Measurements from ENCODE around the gene PABPN1. TPM values are rescaled to one million over a fixed set of nuclear protein-coding genes. Genes with fewer than 3 reads are reported as not detected.
A peak's percentile ranks its signal among the peaks of the same experiment; 100 is the strongest.

The PABPN1 gene
- total and polyA plus RNA-seq, 2 experiments from 2014 or later, result 194 to 534 TPM

GRCh38 chr14:23299986-23300686 is 21.1 kb upstream of the PABPN1 start:
- no peak for TF ChIP-seq CTCF (IDR thresholded peaks at IDR 0.05; ENCODE audit: low read depth, low read length)
- peaks cover 20% of the 10 kb centered on the region for H3K4me1 ChIP-seq (ENCODE audit: low read depth)
- no peaks in the 10 kb centered on the region for H3K27me3 ChIP-seq
- peak overlapping the region; percentile 98 for H3K27ac ChIP-seq
- H3K9me3 ChIP-seq (ENCODE audit: low read depth), result no peaks in the 10 kb centered on the region
- no peak for DNase-seq (ENCODE audit: low read depth in 1 of 2, low spot score in 1 of 2)
- peak overlapping the region; percentile 54 for H3K4me3 ChIP-seq
- H3K36me3 ChIP-seq, result peaks cover 16% of the 10 kb centered on the region

GRCh38 chr14:23300687-23301223 is 20.5 kb upstream of the PABPN1 start:
- TF ChIP-seq CTCF (IDR thresholded peaks at IDR 0.05; ENCODE audit: low read depth, low read length), result no peak
- H3K27me3 ChIP-seq, result no peaks in the 10 kb centered on the region
- H3K4me1 ChIP-seq (ENCODE audit: low read depth), result peaks cover 18% of the 10 kb centered on the region
- H3K36me3 ChIP-seq, result peaks cover 16% of the 10 kb centered on the region
- H3K27ac ChIP-seq, result peak overlapping the region; percentile 98
- peak; percentile 41 to 72 for DNase-seq (ENCODE audit: low read depth in 1 of 2, low spot score in 1 of 2)
- H3K4me3 ChIP-seq, result peak overlapping the region; percentile 54
- H3K9me3 ChIP-seq (ENCODE audit: low read depth), result no peaks in the 10 kb centered on the region

DNA sequence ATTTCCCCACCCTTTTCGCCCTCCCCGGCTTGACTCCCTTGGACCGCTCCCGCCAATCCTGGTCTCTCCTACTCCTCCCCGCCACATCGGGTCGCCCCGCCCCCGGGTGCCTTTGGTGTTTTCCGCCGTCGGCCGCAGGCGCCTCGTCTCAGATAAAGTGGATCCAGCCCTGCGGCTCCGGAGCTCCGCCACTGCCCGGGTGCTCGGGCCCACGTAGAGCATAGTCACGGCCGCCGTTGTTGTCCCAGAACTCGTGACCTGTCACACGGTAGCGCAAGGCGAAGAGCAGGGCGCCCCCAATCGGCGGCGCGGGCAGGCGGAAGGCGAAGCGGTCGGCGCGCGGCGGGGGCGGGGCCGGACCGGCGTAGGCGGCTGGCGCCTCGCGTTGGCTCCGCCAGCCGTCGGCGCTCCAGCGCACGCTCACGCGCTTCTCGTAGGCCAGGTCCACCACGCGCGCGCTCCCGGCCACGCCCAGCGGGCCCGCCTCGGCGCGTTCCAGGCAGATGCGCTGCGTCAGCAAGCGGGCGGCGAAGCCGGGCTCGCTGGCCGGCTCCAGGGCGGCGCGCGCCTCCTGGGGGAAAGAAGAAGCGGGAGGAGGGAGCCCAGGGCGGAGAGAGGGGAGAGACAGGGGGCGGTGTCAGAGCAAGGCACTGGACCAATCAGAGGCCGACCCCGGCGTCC is 19.8 kb upstream of the PABPN1 start:
- Histone ChIP-seq H3K4me1 (ENCODE audit: low read depth) (peaks cover 23% of the 10 kb centered on the region), H3K4me3 (peak overlapping the region; percentile 54), H3K36me3 (peaks cover 15% of the 10 kb centered on the region), H3K27ac (peak overlapping the region; percentile 98), H3K27me3 (no peaks in the 10 kb centered on the region), H3K9me3 (ENCODE audit: low read depth) (no peaks in the 10 kb centered on the region)
- peak; percentile 63 for TF ChIP-seq CTCF (IDR thresholded peaks at IDR 0.05; ENCODE audit: low read depth, low read length)
- peak; percentile 99 to 100 for DNase-seq (ENCODE audit: low read depth in 1 of 2, low spot score in 1 of 2)

DNA sequence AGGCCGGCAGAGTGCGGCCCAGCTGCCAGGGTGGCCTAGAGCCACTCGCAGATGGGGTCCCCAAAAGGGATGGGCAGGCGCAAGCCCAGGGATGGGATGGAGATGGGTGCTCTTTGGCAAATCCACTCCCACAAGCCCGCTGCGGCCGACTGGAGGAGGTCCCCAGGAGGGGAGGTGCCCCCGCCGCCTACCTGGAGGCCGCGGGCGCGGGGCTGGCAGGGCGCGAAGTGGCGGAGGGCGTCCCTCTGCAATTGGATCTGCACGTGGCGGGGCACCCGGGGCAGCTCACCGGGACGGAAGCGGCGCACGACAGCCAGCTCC is 19.3 kb upstream of the PABPN1 start:
- no peak for TF ChIP-seq CTCF (IDR thresholded peaks at IDR 0.05; ENCODE audit: low read depth, low read length)
- no peaks in the 10 kb centered on the region for H3K27me3 ChIP-seq
- H3K27ac ChIP-seq, result peak overlapping the region; percentile 79

GRCh38 chr14:23302290-23303225 is 18.7 kb upstream of the PABPN1 start, which contains the start of gene PPP1R3E:
Gene PPP1R3E (minus strand): TSS chr14:23302859. CDS start chr14:23302576, 283 bp downstream.
- H3K9me3 ChIP-seq (ENCODE audit: low read depth), result no peaks in the 10 kb centered on the region
- peaks cover 11% of the 10 kb centered on the region for H3K36me3 ChIP-seq
- TF ChIP-seq CTCF (IDR thresholded peaks at IDR 0.05; ENCODE audit: low read depth, low read length), result no peak
- peak within 1 kb of the TSS; percentile 79 for H3K27ac ChIP-seq
- H3K4me1 ChIP-seq (ENCODE audit: low read depth), result peaks cover 24% of the 10 kb centered on the region
- peak; percentile 62 to 86 for DNase-seq (ENCODE audit: low read depth in 1 of 2, low spot score in 1 of 2)
- peak within 1 kb of the TSS; percentile 44 for H3K4me3 ChIP-seq
- H3K27me3 ChIP-seq, result no peaks in the 10 kb centered on the region

More for the DNA sequence above, 19.3 kb upstream of the PABPN1 start:
- Histone ChIP-seq H3K36me3 (peaks cover 11% of the 10 kb centered on the region), H3K4me1 (ENCODE audit: low read depth) (peaks cover 23% of the 10 kb centered on the region), H3K9me3 (ENCODE audit: low read depth) (no peaks in the 10 kb centered on the region), H3K4me3 (peak overlapping the region; percentile 44)
- DNase-seq (ENCODE audit: low read depth in 1 of 2, low spot score in 1 of 2), result no peak
